ENCODE measurements around the gene LTK.

GRCh38 chr15:41520636-41521035 lies 7.0 kb upstream of the LTK start:
- TF ChIP-seq ZNF114 (CRISPR knock-in tag; IDR thresholded peaks at IDR 0.05) (no peak), CTCF (conservative IDR thresholded peaks at IDR 0.05; ENCODE audit: low read depth in 2 of 2) (no peak), EZH2 (IDR thresholded peaks at IDR 0.05; ENCODE audit: low read depth, unreplicated experiment) (no peak), POLR2AphosphoS5 (IDR thresholded peaks at IDR 0.05; ENCODE audit: low read depth) (no peak), STAT1 (IDR thresholded peaks at IDR 0.05; ENCODE audit: unreplicated experiment) (no peak), EZH2phosphoT487 (IDR thresholded peaks at IDR 0.05; ENCODE audit: unreplicated experiment) (no peak)
